ENCODE results near the gene GJD3. TPM values are rescaled to one million over a fixed set of nuclear protein-coding genes. Genes with fewer than 3 reads are reported as not detected.
"Not testable (repeated sequence)": the region's sequence is repeated elsewhere in the genome, so short reads cannot be mapped to it uniquely, and the experiment has no call there.

GJD3 gene
- total and polyA plus RNA-seq, 2 of the 4 experiments (the other 2 are of a cell fraction) = 0.10 TPM; not detected in 1

DNA sequence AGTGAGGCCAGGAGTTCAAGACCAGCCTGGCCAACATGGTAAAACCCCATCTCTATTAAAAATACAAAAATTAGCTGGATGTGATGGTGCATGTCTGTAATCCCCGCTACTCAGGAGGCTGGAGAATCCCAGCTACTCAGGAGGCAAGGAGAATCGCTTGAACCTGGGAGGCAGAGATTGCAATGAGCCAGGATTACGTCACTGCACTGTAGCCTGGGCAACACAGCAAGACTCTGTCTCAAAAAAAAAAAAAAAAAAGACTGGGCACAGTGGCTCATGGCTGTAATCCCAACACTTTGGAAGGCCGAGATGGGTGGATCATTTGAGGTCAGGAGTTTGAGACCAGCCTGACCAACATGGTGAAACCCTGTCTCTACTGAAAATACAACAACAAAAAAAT, 45.0 kb upstream of the GJD3 start:
- H3K9me3 ChIP-seq (ENCODE audit: control insufficient read depth, insufficient read depth, low read length); H3K14ac ChIP-seq (replicated peaks; ENCODE audit: low read depth, low read length); H2AK9ac ChIP-seq (replicated peaks; ENCODE audit: low read depth, low read length, poor library complexity); dilution Hi-C loops (cut with HindIII; ENCODE audit: low sequenced_read_pairs, unreplicated experiment); H3K9ac ChIP-seq (ENCODE audit: low read depth, low read length); H4K91ac ChIP-seq (ENCODE audit: insufficient read depth, low read depth, low read length); H2AK5ac ChIP-seq (ENCODE audit: low read depth, low read length); in situ Hi-C loops (cut with MboI; ENCODE audit: low sequenced_read_pairs); H3K36me3 ChIP-seq (ENCODE audit: control insufficient read depth, insufficient read depth, low read length); H3K18ac ChIP-seq (ENCODE audit: low read depth, low read length); H2BK15ac ChIP-seq (ENCODE audit: low read depth, low read length); H4K20me1 ChIP-seq (ENCODE audit: insufficient read depth, low read length); H3K4me1 ChIP-seq (ENCODE audit: control insufficient read depth, insufficient read depth, low read length); H2BK120ac ChIP-seq (ENCODE audit: low read depth, low read length); H2BK5ac ChIP-seq (ENCODE audit: low read depth, low read length, poor library complexity, severe bottlenecking); ATAC-seq (ENCODE audit: low read depth); H3K4me3 ChIP-seq (ENCODE audit: insufficient read depth, low read depth, low read length); intact Hi-C loops (cut with micrococcal nuclease); H2AFZ ChIP-seq (replicated peaks; ENCODE audit: low read length, poor library complexity); BruUV-seq (replicated peaks); POLR2A ChIA-PET (ENCODE audit: unreplicated experiment); H2BK20ac ChIP-seq (ENCODE audit: low read depth, low read length); H3K4me2 ChIP-seq (ENCODE audit: low read depth, low read length); DNase-seq; H3K23ac ChIP-seq (ENCODE audit: low read depth, low read length); H3K56ac ChIP-seq (ENCODE audit: extremely low read depth, insufficient read depth, low read length); H3K27ac ChIP-seq (ENCODE audit: insufficient read depth, low read length); H3K9me1 ChIP-seq (ENCODE audit: insufficient read depth, low read length); H4K5ac ChIP-seq (ENCODE audit: low read depth, low read length); H3K4ac ChIP-seq (ENCODE audit: low read depth, low read length); H3K27me3 ChIP-seq (ENCODE audit: control insufficient read depth, insufficient read depth, low read length): not testable (repeated sequence)
- peaks cover 34 to 35% of the 10 kb centered on the region in 2 experiments for H3K79me1 ChIP-seq (ENCODE audit: low read depth in 1 of 2, low read length in 2 of 2)
- peak overlapping the region in 1 of 2 experiments; percentile 33; a peak in 1 of 4 replicates for H4K8ac ChIP-seq (ENCODE audit: low read depth in 2 of 2, low read length in 2 of 2)
- WGBS, 2 experiments (ENCODE audit: extremely low coverage in 2 of 2, insufficient read length in 1 of 2) = 90% methylated on average over 2 of the region's 4 CpGs; no CpG with 5 or more reads in 1 of the 2 experiments
- CTCF ChIA-PET = interaction anchor here (0.6 to 1.2 kb wide), 3 partner anchors 48 to 408 kb away, joined by 3 to 5 read pairs (median 4); no protein-coding TSS in a partner anchor
